K562 treated with DMSO at 1 percent for 4 hours (cell line): ENCODE results near the gene GRK2. TPM values are rescaled to one million over a fixed set of nuclear protein-coding genes. Genes with fewer than 3 reads are reported as not detected.

Experiments
- total RNA-seq: library from RNA; unstranded; fragments of 300-600 nt; gene quantifications from 2 replicates; pipeline ENCODE4 v1.2.3, GENCODE V29; 2022; ENCODE audit not compliant: insufficient read depth

GRK2 gene
- 131 and 142 TPM in 2 replicates for total RNA-seq

GRCh38 chr11:67266449-67267187, at the start of gene GRK2:
TSS of gene GRK2 (plus strand) at chr11:67266473. CDS start at chr11:67266700, 227 bp downstream.

GRCh38 chr11:67289226-67289650, 23.0 kb downstream of the GRK2 start, which contains the start of gene ANKRD13D:
TSS of gene ANKRD13D (plus strand) at chr11:67289303. CDS start at chr11:67289461, 158 bp downstream.

DNA sequence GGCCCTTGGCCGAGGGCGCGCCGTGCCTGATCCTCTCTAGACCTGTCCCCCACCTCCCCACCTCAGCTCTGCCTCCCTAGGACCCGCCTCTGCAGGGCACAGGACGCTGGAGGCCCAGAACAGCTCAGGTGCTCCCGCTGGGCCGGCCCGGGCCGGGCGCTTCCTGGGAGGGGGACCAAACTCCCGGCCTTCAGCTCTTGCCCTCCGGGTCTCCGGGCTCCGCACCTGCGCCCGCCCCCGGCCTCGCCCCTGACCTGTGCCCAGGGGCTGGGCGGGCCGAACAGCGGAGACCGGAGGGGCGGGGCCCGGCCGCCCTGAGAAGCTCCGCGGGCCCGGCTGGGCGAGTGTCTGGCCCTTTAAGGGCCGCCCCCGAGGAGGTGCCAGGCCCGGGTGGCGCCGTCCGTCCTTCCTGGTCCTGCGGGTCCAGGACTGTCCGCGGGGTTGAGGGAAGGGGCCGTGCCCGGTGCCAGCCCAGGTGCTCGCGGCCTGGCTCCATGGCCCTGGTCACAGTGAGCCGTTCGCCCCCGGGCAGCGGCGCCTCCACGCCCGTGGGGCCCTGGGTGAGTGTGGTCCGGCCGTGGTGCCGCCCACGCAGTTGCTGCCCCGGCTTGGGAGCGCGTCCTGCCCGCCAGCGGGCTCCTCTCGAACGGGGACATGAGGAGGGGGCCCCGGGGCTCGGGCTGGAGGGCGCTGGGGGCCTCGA, 37.0 kb downstream of the GRK2 start, which contains the start of gene SSH3:
Gene SSH3 (plus strand): TSS at position 399 of the 703 bp plus-strand sequence. CDS start 96 bp downstream, at position 495.

Other genes with a start within 250 kb of the GRK2 start
- 0.42 TPM in 1 of 2 replicates, not detected in the other for gene SYT12, start 243.3 kb upstream of the GRK2 start, total RNA-seq
- not detected in 2 replicates for gene RHOD, start 209.6 kb upstream of the GRK2 start, total RNA-seq
- 26.2 and 31.4 TPM in 2 replicates for gene KDM2A, start 147.2 kb upstream of the GRK2 start, total RNA-seq
- gene ANKRD13D, start 22.8 kb downstream of the GRK2 start, total RNA-seq: 40.8 and 46.3 TPM in 2 replicates
- gene SSH3, start 37.1 kb downstream of the GRK2 start, total RNA-seq: 3.9 and 8.5 TPM in 2 replicates
- gene POLD4, start 87.1 kb downstream of the GRK2 start, total RNA-seq: 82.5 and 123 TPM in 2 replicates
- 1.0 and 1.2 TPM in 2 replicates for gene CLCF1, start 107.1 kb downstream of the GRK2 start, total RNA-seq
- 38.7 and 39.2 TPM in 2 replicates for gene RAD9A, start 125.5 kb downstream of the GRK2 start, total RNA-seq
- 321 and 325 TPM in 2 replicates for gene PPP1CA, start 135.4 kb downstream of the GRK2 start, total RNA-seq
- 1.4 and 1.7 TPM in 2 replicates for gene TBC1D10C, start 137.6 kb downstream of the GRK2 start, total RNA-seq
- gene CARNS1, start 149.2 kb downstream of the GRK2 start, total RNA-seq: not detected in 2 replicates
- 72.1 and 83.4 TPM in 2 replicates for gene RPS6KB2, start 162.0 kb downstream of the GRK2 start, total RNA-seq
- gene PTPRCAP, start 171.2 kb downstream of the GRK2 start, total RNA-seq: 2.1 and 2.5 TPM in 2 replicates
- gene CORO1B, start 177.0 kb downstream of the GRK2 start, total RNA-seq: 222 and 228 TPM in 2 replicates
- gene GPR152, start 186.3 kb downstream of the GRK2 start, total RNA-seq: not detected in 2 replicates
- gene CABP4, start 188.9 kb downstream of the GRK2 start, total RNA-seq: not detected in 2 replicates
- 44.8 and 54.3 TPM in 2 replicates for gene TMEM134, start 202.8 kb downstream of the GRK2 start, total RNA-seq
- 111 and 127 TPM in 2 replicates for gene AIP, start 216.6 kb downstream of the GRK2 start, total RNA-seq
- 39.7 and 47.4 TPM in 2 replicates for gene PITPNM1, start 238.9 kb downstream of the GRK2 start, total RNA-seq
- gene CDK2AP2, start 241.7 kb downstream of the GRK2 start, total RNA-seq: 117 and 122 TPM in 2 replicates